Measurements from ENCODE around the gene MMP17.

DNA sequence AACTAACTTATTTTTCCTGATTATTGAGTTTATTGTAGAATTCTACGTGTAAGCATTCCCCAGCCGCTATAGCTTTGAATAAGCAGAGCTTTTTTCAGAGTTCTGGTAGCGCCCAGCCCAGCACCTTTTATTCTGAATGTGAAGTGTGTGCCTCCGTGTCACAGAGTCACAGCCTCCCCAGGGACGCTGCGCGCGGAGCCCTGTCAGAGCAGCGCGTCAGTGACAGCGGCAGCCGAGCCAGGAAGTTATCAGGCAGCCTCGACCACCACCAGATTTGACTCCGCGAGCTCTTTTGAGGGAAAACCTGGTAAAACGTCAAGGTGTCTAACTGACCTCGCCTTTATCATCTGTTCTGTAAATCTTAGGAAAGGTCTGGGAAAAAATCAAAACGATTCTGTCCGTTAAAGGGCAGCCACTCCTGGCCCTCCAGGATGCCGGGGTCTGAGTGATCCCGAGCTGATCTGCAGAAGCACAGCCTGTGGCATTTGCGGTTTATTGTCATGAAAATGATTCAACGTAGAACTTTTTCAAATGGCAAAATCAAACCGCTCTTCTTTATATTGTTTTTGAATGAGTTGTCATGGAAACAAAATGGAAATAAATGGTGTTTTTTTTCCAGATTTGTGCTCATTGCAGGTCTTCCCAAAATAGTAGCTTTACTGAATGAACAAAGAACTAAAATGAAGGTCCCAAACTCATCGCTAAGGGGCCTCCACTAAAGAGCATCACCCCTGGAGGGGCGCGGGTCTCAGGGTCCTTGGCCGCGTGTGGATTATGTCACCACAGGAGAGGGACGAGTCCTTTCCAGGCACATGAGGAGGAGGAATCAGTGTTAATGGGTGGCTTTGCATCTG, 43.1 kb upstream of the MMP17 start:
- TF ChIP-seq POLR2AphosphoS5 (IDR thresholded peaks at IDR 0.05; ENCODE audit: low read depth, low read length) (no peak), POLR2A (IDR thresholded peaks at IDR 0.05; ENCODE audit: low read depth, low read length) (no peak), POU2F2 (IDR thresholded peaks at IDR 0.05; ENCODE audit: low read depth, low read length) (no peak), TAF1 (IDR thresholded peaks at IDR 0.05; ENCODE audit: low read depth, low read length) (no peak), SPI1 (IDR thresholded peaks at IDR 0.05; ENCODE audit: low read depth, low read length) (no peak)

Measured in GM12891 (cell line).